PC-9 (cell line): ENCODE data around the gene MS4A3.

ENCODE experiments used
- CTCF ChIP-seq: fragments of 200-600 bp; sonication (generic); conservative IDR thresholded peaks from 2 replicates; pipeline ENCODE4 v1.6.1; 2017; ENCODE audit warnings: mixed run types, antibody characterized with exemption, mild to moderate bottlenecking, moderate library complexity
- EZH2 ChIP-seq: fragments of 200-600 bp; sonication (generic); IDR thresholded peaks from 2 replicates; pipeline ENCODE4 v1.8.0; 2017; ENCODE audit warnings: antibody characterized with exemption, low read depth

DNA sequence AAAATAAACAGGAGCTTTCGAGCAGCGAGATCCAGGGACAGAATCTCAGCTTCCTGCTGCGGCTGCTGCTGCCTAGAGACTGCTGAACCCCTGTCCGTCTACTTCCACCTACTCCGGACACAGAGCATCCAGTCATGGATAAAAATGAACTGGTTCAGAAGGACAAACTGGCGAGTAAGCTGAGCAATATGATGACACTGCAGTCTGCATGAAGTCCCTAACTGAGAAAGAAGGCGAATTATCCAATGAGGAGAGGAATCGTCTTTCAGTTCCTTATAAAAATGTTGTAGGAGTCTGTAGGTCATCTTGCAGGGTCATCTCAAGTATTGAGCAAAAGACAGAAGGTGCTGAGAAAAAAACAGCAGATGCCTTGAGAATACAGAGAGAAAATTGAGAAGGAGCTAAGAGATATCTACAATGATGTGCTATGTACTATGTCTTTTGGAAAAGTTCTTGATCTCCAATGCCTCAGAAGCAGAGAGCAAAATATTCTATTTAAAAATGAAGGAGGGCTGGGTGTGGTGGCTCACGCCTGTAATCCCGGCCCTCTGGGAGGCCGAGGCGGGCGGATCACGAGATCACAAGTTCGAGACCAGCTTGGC lies 20.9 kb downstream of the MS4A3 start:
- no peak for TF ChIP-seq CTCF
- TF ChIP-seq EZH2 = no peak
